Measurements from ENCODE around the gene SLC7A6OS. TPM values are rescaled to one million over a fixed set of nuclear protein-coding genes. Genes with fewer than 3 reads are reported as not detected.
A peak's percentile ranks its signal among the peaks of the same experiment; 100 is the strongest.

Gene SLC7A6OS
- total RNA-seq, 1 experiment from 2014 or later: 24.5 TPM

DNA sequence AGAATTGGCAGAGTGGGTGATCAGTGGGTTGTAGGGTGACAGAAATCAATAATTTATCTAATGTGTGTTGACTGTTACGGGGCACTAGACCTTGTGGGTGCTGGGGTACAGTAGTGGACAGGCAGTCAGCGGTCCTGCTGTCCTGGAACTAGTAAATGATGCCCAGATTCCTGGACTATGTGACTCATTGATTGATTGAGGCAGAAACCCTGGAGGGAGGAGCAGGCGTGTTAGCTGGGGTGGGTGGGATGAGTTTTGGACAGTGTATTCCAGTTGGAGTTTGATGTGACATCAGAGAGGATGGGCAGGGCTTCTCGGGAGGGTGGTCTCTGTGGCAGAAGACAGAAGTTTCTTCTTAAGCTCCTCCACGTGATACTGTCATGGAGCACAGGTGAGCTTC is 24.4 kb upstream of the SLC7A6OS start:
- no peak overlapping the region for H2AK5ac ChIP-seq (ENCODE audit: insufficient read length, low read length)
- Mint-ChIP-seq H3K27ac (peak overlapping the region in 1 of 3 experiments; percentile 44; a peak in 1 of 7 replicates), H3K9me3 (no peaks in the 10 kb centered on the region), H3K4me1 (no peaks in the 10 kb centered on the region), H3K27me3 (ENCODE audit: low read depth) (no peaks in the 10 kb centered on the region), H3K36me3 (ENCODE audit: insufficient read depth in 1 of 3, low read depth in 3 of 3) (peaks cover 27 to 64% (median 58%) of the 10 kb centered on the region in 3 experiments; a peak in 6 of 7 replicates), H3K4me3 (no peak overlapping the region)
- H2BK12ac ChIP-seq (ENCODE audit: insufficient read length, low read depth, low read length): no peak overlapping the region
- no peak overlapping the region for H3K18ac ChIP-seq (ENCODE audit: insufficient read length, low read depth, low read length)
- no peak overlapping the region for H2BK15ac ChIP-seq (ENCODE audit: low read depth, low read length)
- H3K4ac ChIP-seq (ENCODE audit: low read depth, low read length): no peak overlapping the region
- no peak overlapping the region for H3K14ac ChIP-seq (ENCODE audit: insufficient read depth, low read length)
- H2AFZ ChIP-seq (ENCODE audit: low read length): no peak overlapping the region
- H3K9ac ChIP-seq (ENCODE audit: extremely low read depth, insufficient read length, low read length): no peak overlapping the region
- H3K23me2 ChIP-seq (ENCODE audit: insufficient read length, low read depth, low read length, poor library complexity, severe bottlenecking): no peaks in the 10 kb centered on the region
- no peak overlapping the region for H2BK5ac ChIP-seq (ENCODE audit: insufficient read length, low read length)
- H4K5ac ChIP-seq (ENCODE audit: insufficient read length, low read depth, low read length): no peak overlapping the region
- H3K27ac ChIP-seq (ENCODE audit: insufficient read length, low read depth, low read length): no peak overlapping the region
- H3K56ac ChIP-seq (ENCODE audit: insufficient read length, low read depth, low read length): no peak overlapping the region
- no peak overlapping the region for H3K23ac ChIP-seq (ENCODE audit: insufficient read length, low read depth, low read length)
- H4K8ac ChIP-seq (replicated peaks; ENCODE audit: insufficient read length, low read depth, low read length): no peak overlapping the region
- TF ChIP-seq, protein P1, sequence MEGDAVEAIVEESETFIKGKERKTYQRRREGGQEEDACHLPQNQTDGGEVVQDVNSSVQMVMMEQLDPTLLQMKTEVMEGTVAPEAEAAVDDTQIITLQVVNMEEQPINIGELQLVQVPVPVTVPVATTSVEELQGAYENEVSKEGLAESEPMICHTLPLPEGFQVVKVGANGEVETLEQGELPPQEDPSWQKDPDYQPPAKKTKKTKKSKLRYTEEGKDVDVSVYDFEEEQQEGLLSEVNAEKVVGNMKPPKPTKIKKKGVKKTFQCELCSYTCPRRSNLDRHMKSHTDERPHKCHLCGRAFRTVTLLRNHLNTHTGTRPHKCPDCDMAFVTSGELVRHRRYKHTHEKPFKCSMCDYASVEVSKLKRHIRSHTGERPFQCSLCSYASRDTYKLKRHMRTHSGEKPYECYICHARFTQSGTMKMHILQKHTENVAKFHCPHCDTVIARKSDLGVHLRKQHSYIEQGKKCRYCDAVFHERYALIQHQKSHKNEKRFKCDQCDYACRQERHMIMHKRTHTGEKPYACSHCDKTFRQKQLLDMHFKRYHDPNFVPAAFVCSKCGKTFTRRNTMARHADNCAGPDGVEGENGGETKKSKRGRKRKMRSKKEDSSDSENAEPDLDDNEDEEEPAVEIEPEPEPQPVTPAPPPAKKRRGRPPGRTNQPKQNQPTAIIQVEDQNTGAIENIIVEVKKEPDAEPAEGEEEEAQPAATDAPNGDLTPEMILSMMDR (conservative IDR thresholded peaks at IDR 0.05): no peak
- no peaks in the 10 kb centered on the region for H3K79me1 ChIP-seq (ENCODE audit: insufficient read depth, low read depth, low read length, poor library complexity, severe bottlenecking)
- H3K4me2 ChIP-seq (ENCODE audit: insufficient read depth, insufficient read length, low read length): no peak overlapping the region
- H2BK20ac ChIP-seq (ENCODE audit: low read depth, low read length, poor library complexity, severe bottlenecking): no peak overlapping the region
- no peak overlapping the region for H4K91ac ChIP-seq (ENCODE audit: insufficient read length, low read depth, low read length)
- H4K20me1 ChIP-seq (ENCODE audit: control insufficient read depth, insufficient read depth, insufficient read length): no peaks in the 10 kb centered on the region
- no peak overlapping the region for H3T11ph ChIP-seq (ENCODE audit: low read length)
- H3K9me3 ChIP-seq (ENCODE audit: control insufficient read depth, low read depth, low read length): no peaks in the 10 kb centered on the region
- no peaks in the 10 kb centered on the region for H3K4me1 ChIP-seq (ENCODE audit: insufficient read depth, low read length)
- no peaks in the 10 kb centered on the region; the same call in 1 of the 2 replicates for H3K27me3 ChIP-seq (ENCODE audit: insufficient read depth, low read length)
- H2BK120ac ChIP-seq (ENCODE audit: low read depth, low read length, poor library complexity, severe bottlenecking): no peak overlapping the region
- WGBS (ENCODE audit: extremely low coverage, insufficient read length, low lambda C conversion rate): no CpG with 5 or more reads among the region's 5 CpGs
- H3K79me2 ChIP-seq (ENCODE audit: insufficient read depth, low read length): no peaks in the 10 kb centered on the region
- DNase-seq: no peak
